ENCODE results near the gene ABI2. TPM values are rescaled to one million over a fixed set of nuclear protein-coding genes. Genes with fewer than 3 reads are reported as not detected.

Gene ABI2
- total RNA-seq, 1 experiment from 2014 or later: 141 TPM

- H2AFZ ChIP-seq (ENCODE audit: low read length): no peak overlapping the region
- H4K20me1 ChIP-seq (ENCODE audit: control insufficient read depth, insufficient read depth, insufficient read length): no peaks in the 10 kb centered on the region
- H4K8ac ChIP-seq (replicated peaks; ENCODE audit: insufficient read length, low read depth, low read length): no peak overlapping the region
- H4K5ac ChIP-seq (ENCODE audit: insufficient read length, low read depth, low read length): no peak overlapping the region
- no peak overlapping the region for H2BK15ac ChIP-seq (ENCODE audit: low read depth, low read length)
- no peak overlapping the region for H3K4me2 ChIP-seq (ENCODE audit: insufficient read depth, insufficient read length, low read length)
- no peak overlapping the region for H3K23ac ChIP-seq (ENCODE audit: insufficient read length, low read depth, low read length)
- H2BK20ac ChIP-seq (ENCODE audit: low read depth, low read length, poor library complexity, severe bottlenecking): no peak overlapping the region
- H3K27ac ChIP-seq (ENCODE audit: insufficient read length, low read depth, low read length): no peak overlapping the region
- no peaks in the 10 kb centered on the region for H3K9me3 ChIP-seq (ENCODE audit: control insufficient read depth, low read depth, low read length)
- H3K56ac ChIP-seq (ENCODE audit: insufficient read length, low read depth, low read length): no peak overlapping the region
- no peak overlapping the region for H2BK120ac ChIP-seq (ENCODE audit: low read depth, low read length, poor library complexity, severe bottlenecking)
- no peaks in the 10 kb centered on the region for H3K4me1 ChIP-seq (ENCODE audit: insufficient read depth, low read length)
- no CpG with 5 or more reads among the region's 2 CpGs for WGBS (ENCODE audit: extremely low coverage, insufficient read length, low lambda C conversion rate)
- H3K23me2 ChIP-seq (ENCODE audit: insufficient read length, low read depth, low read length, poor library complexity, severe bottlenecking): no peaks in the 10 kb centered on the region
- no peak overlapping the region for H3T11ph ChIP-seq (ENCODE audit: low read length)
- Mint-ChIP-seq H3K4me1 (0 out of 4 replicates have a peak, but pooled peaks cover 0 to 2% of the 10 kb centered on the region in 2 experiments), H3K4me3 (no peak overlapping the region), H3K27me3 (ENCODE audit: low read depth) (no peaks in the 10 kb centered on the region), H3K9me3 (no peaks in the 10 kb centered on the region), H3K36me3 (ENCODE audit: insufficient read depth in 1 of 3, low read depth in 3 of 3) (peaks cover 0 to 33% (median 32%) of the 10 kb centered on the region in 3 experiments; a peak in 6 of 7 replicates), H3K27ac (no peak overlapping the region)
- no peaks in the 10 kb centered on the region for H3K27me3 ChIP-seq (ENCODE audit: insufficient read depth, low read length)
- no peak overlapping the region for H3K18ac ChIP-seq (ENCODE audit: insufficient read length, low read depth, low read length)
- H4K91ac ChIP-seq (ENCODE audit: insufficient read length, low read depth, low read length): no peak overlapping the region
- no peak overlapping the region for H2AK5ac ChIP-seq (ENCODE audit: insufficient read length, low read length)
- H3K14ac ChIP-seq (ENCODE audit: insufficient read depth, low read length): no peak overlapping the region
- no peaks in the 10 kb centered on the region for H3K79me1 ChIP-seq (ENCODE audit: insufficient read depth, low read depth, low read length, poor library complexity, severe bottlenecking)
- H3K9ac ChIP-seq (ENCODE audit: extremely low read depth, insufficient read length, low read length): no peak overlapping the region
- no peak overlapping the region for H2BK5ac ChIP-seq (ENCODE audit: insufficient read length, low read length)
- H3K79me2 ChIP-seq (ENCODE audit: insufficient read depth, low read length): no peaks in the 10 kb centered on the region
- TF ChIP-seq CTCF (conservative IDR thresholded peaks at IDR 0.05): no peak
- no peak overlapping the region for H2BK12ac ChIP-seq (ENCODE audit: insufficient read length, low read depth, low read length)
- no peak for DNase-seq
- no peak overlapping the region for H3K4ac ChIP-seq (ENCODE audit: low read depth, low read length)
Observed at GRCh38 chr2:203286532-203286931, 41.7 kb upstream of the ABI2 start.
